H1 (cell line): Measurements from ENCODE around the gene RSRC2.

ENCODE experiments used
- ASH2L ChIP-seq: fragments of 200-600, 300-600 bp; sonication (generic); IDR thresholded peaks from one replicate; pipeline ENCODE4 v1.7.1; 2017; ENCODE audit warnings: low read length
- JUND ChIP-seq: IDR thresholded peaks from 2 replicates; pipeline ENCODE4 v1.6.1; 2011; ENCODE audit warnings: mild to moderate bottlenecking, improper control_type of control experiment, low read length
- MAFK ChIP-seq: IDR thresholded peaks from 2 replicates; pipeline ENCODE4 v1.6.1; 2012; ENCODE audit warnings: low read depth, mild to moderate bottlenecking, improper control_type of control experiment, low read length
- POLR2A ChIP-seq, 2 experiments: IDR thresholded peaks; 1 replicate in 1 of 2; 2 replicates in 1 of 2; pipeline ENCODE4 v1.6.1; 2011; ENCODE audit warnings: low read depth in 2 of 2, low read length in 2 of 2, mild to moderate bottlenecking in 2 of 2; ENCODE audit errors: control extremely low read depth in 1 of 2
- POLR2AphosphoS5 ChIP-seq: IDR thresholded peaks from 2 replicates; pipeline ENCODE4 v1.6.1; 2011; ENCODE audit warnings: low read depth, low read length
- SP2 ChIP-seq: IDR thresholded peaks from 2 replicates; pipeline ENCODE4 v1.6.1; 2012; ENCODE audit warnings: mild to moderate bottlenecking, low read length, inconsistent platforms
- TF ChIP-seq, protein P1 (sequence below), 3 experiments: IDR thresholded peaks; 1 replicate in 2 of 3; 2 replicates in 1 of 3; pipeline versions ENCODE4 v1.5.1 to v1.6.1; 2011; ENCODE audit warnings: low read length in 3 of 3, mild to moderate bottlenecking in 3 of 3, inconsistent platforms in 2 of 3, low read depth in 1 of 3, moderate library complexity in 1 of 3; ENCODE audit not compliant: insufficient read depth in 1 of 3; ENCODE audit errors: control extremely low read depth in 1 of 3

GRCh38 chr12:122545855-122546254, 19.1 kb upstream of the RSRC2 start:
- TF ChIP-seq ASH2L (no peak), POLR2AphosphoS5 (no peak), JUND (no peak), POLR2A (IDR thresholded peaks at IDR 0.05; ENCODE audit: control extremely low read depth in 1 of 2, low read depth in 2 of 2, low read length in 2 of 2) (no peak), SP2 (no peak), MAFK (no peak)
- TF ChIP-seq, protein P1, sequence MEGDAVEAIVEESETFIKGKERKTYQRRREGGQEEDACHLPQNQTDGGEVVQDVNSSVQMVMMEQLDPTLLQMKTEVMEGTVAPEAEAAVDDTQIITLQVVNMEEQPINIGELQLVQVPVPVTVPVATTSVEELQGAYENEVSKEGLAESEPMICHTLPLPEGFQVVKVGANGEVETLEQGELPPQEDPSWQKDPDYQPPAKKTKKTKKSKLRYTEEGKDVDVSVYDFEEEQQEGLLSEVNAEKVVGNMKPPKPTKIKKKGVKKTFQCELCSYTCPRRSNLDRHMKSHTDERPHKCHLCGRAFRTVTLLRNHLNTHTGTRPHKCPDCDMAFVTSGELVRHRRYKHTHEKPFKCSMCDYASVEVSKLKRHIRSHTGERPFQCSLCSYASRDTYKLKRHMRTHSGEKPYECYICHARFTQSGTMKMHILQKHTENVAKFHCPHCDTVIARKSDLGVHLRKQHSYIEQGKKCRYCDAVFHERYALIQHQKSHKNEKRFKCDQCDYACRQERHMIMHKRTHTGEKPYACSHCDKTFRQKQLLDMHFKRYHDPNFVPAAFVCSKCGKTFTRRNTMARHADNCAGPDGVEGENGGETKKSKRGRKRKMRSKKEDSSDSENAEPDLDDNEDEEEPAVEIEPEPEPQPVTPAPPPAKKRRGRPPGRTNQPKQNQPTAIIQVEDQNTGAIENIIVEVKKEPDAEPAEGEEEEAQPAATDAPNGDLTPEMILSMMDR (IDR thresholded peaks at IDR 0.05; ENCODE audit: control extremely low read depth in 1 of 3, insufficient read depth in 1 of 3, low read depth in 1 of 3, low read length in 3 of 3), result no peak
